Stomach smooth muscle (tissue), 2 donors: ENCODE measurements around the gene CHKB.
A peak's percentile ranks its signal among the peaks of the same experiment; 100 is the strongest.

Experiments used
- H3K27ac ChIP-seq: one replicate; pipeline ENCODE4 v1.7.0; 2013; ENCODE audit warnings: mild to moderate bottlenecking, low read length, inconsistent platforms
- H3K27me3 ChIP-seq, 2 donors: one replicate each; pipeline ENCODE4 v1.7.0; 2013; ENCODE audit warnings: low read length in 2 of 2; ENCODE audit not compliant: insufficient read depth in 2 of 2, control insufficient read depth in 1 of 2
- H3K36me3 ChIP-seq, 2 donors: one replicate each; pipeline ENCODE4 v1.7.0; 2013; ENCODE audit warnings: low read length in 2 of 2; ENCODE audit not compliant: control insufficient read depth in 2 of 2, insufficient read depth in 2 of 2
- H3K4me1 ChIP-seq: one replicate; pipeline ENCODE4 v1.7.0; 2013; ENCODE audit warnings: low read length; ENCODE audit not compliant: control insufficient read depth, insufficient read depth
- H3K4me3 ChIP-seq, 2 donors: one replicate each; pipeline ENCODE4 v1.7.0; 2013; ENCODE audit warnings: low read length in 2 of 2
- H3K9ac ChIP-seq, 2 donors: one replicate each; pipeline ENCODE4 v1.7.0; 2013; ENCODE audit warnings: low read length in 2 of 2, mild to moderate bottlenecking in 1 of 2
- H3K9me3 ChIP-seq, 2 donors: one replicate each; pipeline ENCODE4 v1.7.0; 2013; ENCODE audit warnings: low read length in 2 of 2; ENCODE audit not compliant: control insufficient read depth in 2 of 2
- donor health status: healthy.
- donor health status: Pancreatic carcinoma.

The CHKB gene

DNA sequence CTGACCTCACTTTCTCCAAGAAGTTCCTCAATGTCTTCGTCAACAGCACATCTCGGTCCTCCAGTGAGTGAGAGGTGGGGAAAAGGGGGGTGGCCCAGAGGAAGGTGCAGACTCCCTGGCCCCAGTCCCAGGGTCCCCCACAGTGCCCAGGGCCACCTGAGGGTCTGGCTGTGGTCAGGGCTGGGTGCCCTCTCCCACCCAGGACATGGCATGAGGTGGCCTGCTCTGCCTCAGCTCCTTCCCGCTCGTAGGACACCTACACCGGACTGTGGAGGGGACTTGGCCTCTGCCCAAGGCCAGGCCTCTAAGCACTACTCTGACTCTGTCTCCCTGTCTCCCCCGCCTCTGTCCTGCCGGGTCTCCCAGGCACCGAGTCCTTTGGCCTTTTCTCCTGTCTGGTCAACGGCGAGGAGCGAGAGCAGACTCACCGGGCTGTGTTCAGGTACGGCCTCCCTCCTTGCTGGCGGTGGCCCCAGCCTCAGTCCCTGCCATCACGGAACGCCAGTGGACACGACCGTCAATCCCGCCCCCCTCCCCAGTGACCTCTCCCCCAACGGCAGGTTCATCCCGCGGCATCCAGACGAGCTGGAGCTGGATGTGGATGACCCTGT, 22.5 kb upstream of the CHKB start:
- Histone ChIP-seq H3K4me1 (peaks cover 6% of the 10 kb centered on the region), H3K9ac (no peak overlapping the region), H3K27ac (no peak overlapping the region), H3K27me3 (peaks cover 31 to 51% of the 10 kb centered on the region in 2 donors), H3K9me3 (no peaks in the 10 kb centered on the region), H3K4me3 (no peak overlapping the region), H3K36me3 (no peaks in the 10 kb centered on the region)

DNA sequence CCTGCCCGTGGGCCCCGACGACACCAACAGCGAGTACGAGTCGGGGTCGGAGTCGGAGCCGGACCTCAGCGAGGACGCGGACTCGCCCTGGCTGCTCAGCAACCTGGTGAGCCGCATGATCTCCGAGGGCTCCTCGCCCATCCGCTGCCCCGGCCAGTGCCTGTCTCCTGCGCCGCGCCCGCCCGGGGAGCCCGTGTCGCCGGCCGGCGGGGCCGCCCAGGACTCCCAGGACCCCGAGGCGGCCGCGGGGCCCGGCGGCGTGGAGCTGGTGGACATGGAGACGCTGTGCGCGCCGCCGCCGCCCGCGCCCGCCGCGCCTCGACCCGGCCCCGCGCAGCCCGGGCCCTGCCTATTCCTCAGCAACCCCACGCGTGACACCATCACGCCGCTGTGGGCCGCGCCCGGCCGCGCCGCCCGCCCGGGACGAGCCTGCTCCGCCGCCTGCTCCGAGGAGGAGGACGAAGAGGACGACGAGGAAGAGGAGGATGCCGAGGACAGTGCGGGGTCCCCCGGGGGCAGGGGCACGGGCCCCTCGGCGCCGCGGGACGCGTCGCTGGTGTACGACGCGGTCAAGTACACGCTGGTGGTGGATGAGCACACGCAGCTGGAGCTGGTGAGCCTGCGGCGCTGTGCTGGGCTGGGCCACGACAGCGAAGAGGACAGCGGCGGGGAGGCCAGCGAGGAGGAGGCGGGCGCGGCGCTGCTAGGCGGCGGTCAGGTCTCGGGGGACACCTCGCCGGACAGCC, 21.8 kb upstream of the CHKB start:
- no peaks in the 10 kb centered on the region for H3K9me3 ChIP-seq
- H3K9ac ChIP-seq, result no peak overlapping the region
- H3K4me1 ChIP-seq, result peaks cover 10% of the 10 kb centered on the region
- H3K36me3 ChIP-seq, result no peaks in the 10 kb centered on the region
- no peak overlapping the region for H3K4me3 ChIP-seq
- peaks cover 34 to 53% of the 10 kb centered on the region in 2 donors for H3K27me3 ChIP-seq
- H3K27ac ChIP-seq, result no peak overlapping the region

DNA sequence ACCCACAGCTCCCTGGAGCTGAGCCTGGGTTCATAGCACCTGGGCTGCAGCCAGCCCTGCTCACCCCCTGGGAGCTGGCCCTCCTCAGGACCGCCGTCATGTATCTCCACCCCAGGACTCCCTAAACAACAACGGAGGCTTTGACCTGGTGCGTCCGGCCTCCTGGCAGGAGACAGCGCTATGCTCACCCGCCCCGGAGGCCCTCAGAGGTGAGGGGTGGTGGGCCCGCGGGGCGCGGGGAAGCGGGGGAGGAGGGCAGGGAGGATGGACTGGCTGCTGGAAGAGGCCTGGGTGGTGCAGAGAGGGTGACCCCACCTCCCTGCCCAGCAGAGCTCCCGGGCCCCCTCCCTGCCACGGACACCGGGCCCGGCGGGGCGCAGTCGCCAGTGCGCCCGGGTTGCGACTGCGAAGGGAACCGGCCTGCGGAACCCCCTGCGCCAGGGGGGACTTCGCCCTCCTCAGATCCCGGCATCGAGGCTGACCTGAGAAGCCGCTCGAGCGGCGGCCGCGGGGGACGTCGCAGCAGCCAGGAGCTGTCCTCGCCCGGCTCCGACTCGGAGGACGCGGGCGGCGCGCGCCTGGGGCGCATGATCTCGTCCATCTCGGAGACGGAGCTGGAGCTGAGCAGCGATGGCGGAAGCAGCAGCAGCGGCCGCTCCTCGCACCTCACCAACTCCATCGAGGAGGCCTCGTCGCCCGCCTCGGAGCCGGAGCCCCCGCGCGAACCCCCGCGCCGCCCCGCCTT, 21.0 kb upstream of the CHKB start:
- Histone ChIP-seq H3K36me3 (no peaks in the 10 kb centered on the region), H3K27me3 (peaks cover 35 to 52% of the 10 kb centered on the region in 2 donors), H3K4me3 (no peak overlapping the region), H3K9me3 (no peaks in the 10 kb centered on the region), H3K9ac (no peak overlapping the region), H3K27ac (no peak overlapping the region), H3K4me1 (peaks cover 10% of the 10 kb centered on the region)

DNA sequence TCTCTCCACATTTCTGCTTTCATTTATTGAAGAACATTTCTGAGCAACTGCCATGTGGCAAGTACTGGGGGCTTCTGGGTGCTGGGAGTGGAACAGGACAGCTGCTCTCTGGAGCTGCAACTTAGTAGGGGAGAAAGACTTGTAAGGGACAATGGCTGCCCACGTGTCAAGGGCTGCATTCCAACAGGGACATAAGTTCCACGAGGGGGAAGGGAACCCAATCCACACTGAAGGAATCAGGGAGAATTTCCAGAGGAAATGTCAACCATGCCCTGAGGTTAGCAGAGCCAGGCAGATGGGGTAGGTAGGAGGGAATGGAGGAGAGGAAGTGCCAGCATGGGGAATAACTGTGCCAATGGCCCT, 19.7 kb upstream of the CHKB start:
- Histone ChIP-seq H3K9me3 (no peaks in the 10 kb centered on the region), H3K9ac (no peak overlapping the region), H3K27ac (no peak overlapping the region), H3K4me1 (peaks cover 10% of the 10 kb centered on the region), H3K36me3 (no peaks in the 10 kb centered on the region), H3K27me3 (peaks cover 36 to 58% of the 10 kb centered on the region in 2 donors), H3K4me3 (no peak overlapping the region)

DNA sequence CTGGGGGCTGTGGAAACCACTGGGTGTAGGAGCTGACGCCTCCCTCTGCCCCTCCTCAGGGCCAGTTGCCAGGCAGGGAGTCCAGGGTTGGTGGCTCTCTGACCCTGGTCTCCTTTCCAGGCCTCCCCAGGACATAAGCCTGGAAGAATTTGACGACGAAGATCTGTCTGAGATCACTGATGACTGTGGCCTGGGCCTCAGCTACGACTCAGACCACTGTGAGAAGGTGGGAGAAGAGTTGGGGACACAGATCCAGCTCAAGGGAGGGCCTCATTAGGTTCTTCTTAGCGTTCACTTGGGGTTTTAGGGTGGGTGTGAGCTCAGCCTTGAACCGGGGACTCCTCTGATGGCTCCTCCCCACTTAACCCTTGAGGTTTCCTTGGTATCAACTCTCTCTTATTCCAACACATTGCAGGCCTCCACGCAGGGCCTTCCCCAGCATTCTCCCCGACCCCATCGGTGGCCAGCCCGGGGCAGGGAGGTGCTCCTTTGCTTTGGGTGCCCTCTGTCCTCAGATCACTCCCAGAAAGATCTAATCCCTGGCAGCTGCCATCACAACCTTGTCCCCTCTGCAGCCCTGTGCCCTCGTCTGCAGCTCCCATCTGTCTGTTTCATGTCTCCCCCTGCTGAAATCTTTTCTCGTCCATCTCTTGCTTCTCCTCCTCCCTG, 19.2 kb upstream of the CHKB start:
- H3K27me3 ChIP-seq, result peaks cover 33 to 59% of the 10 kb centered on the region in 2 donors
- no peak overlapping the region for H3K4me3 ChIP-seq
- H3K4me1 ChIP-seq, result peaks cover 10% of the 10 kb centered on the region
- no peak overlapping the region for H3K27ac ChIP-seq
- no peaks in the 10 kb centered on the region for H3K9me3 ChIP-seq
- no peak overlapping the region for H3K9ac ChIP-seq
- H3K36me3 ChIP-seq, result no peaks in the 10 kb centered on the region

DNA sequence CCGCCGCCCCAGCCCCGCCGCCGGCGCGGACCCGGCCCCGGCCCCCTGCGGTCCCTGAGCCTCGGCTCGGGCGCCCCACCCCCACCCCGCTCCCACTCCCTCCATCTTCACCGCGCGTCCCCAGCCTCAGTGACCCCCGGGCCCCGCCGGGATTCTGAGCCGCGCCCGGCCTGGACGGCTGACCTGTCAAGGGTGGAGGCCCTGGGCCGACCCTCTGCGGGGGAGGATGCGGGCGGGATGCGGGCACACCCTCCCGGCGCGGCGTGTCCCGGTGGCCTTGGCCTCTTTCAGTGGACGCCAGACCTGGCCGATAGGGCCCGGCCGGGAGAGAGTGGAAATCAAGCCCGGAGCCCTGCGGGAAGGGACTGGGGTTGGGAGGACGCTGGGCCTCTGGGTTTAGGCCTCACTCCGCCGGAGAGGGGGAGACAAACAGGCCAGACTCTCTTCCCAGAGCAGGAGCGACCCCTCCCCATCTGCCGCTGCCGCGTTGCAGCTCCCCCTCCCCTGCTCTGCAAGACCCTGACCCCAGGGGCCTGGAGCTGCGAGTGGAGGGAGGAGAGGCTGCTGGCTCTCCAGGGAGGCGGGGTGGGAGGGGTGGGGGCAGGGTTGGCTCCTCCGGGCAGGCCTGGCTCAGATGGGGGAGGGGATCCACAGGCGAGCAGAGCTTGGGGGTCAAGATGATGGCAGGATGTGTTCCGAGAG, 18.5 kb upstream of the CHKB start:
- peak overlapping the region in 1 of 2 donors; percentile 22 for H3K4me3 ChIP-seq
- H3K4me1 ChIP-seq, result peaks cover 10% of the 10 kb centered on the region
- H3K27ac ChIP-seq, result no peak overlapping the region
- H3K36me3 ChIP-seq, result no peaks in the 10 kb centered on the region
- peaks cover 33 to 59% of the 10 kb centered on the region in 2 donors for H3K27me3 ChIP-seq
- H3K9me3 ChIP-seq, result no peaks in the 10 kb centered on the region
- H3K9ac ChIP-seq, result no peak overlapping the region

DNA sequence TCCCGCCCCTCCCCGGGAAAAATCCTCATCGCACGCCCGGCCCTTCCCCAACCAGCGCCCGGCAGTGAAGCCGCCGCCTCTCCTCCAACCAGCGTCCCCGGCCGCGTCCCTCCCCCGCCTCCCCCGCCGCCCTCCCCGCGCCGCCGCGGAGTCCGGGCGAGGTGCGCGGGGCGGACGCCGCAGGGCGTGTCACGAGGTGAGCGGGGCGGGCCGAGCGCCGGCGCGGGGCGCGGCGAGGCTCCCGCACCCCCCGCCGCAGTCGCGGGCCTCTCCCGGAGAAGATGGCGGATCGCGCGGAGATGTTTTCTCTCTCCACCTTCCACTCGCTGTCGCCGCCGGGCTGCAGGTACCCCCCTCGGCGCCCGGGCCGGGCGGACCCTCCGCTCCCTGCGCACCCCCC, 17.9 kb upstream of the CHKB start, which contains the start of gene MAPK8IP2:
TSS of gene MAPK8IP2 (plus strand) at position 256 of the 400 bp plus-strand sequence. CDS start at position 282, 26 bp downstream.
- Histone ChIP-seq H3K4me1 (peaks cover 10% of the 10 kb centered on the region), H3K9me3 (no peaks in the 10 kb centered on the region), H3K36me3 (no peaks in the 10 kb centered on the region), H3K4me3 (peak within 1 kb of the TSS in 1 of 2 donors; percentile 29), H3K27ac (no peak within 1 kb of the TSS), H3K9ac (no peak within 1 kb of the TSS), H3K27me3 (peaks cover 33 to 57% of the 10 kb centered on the region in 2 donors)

DNA sequence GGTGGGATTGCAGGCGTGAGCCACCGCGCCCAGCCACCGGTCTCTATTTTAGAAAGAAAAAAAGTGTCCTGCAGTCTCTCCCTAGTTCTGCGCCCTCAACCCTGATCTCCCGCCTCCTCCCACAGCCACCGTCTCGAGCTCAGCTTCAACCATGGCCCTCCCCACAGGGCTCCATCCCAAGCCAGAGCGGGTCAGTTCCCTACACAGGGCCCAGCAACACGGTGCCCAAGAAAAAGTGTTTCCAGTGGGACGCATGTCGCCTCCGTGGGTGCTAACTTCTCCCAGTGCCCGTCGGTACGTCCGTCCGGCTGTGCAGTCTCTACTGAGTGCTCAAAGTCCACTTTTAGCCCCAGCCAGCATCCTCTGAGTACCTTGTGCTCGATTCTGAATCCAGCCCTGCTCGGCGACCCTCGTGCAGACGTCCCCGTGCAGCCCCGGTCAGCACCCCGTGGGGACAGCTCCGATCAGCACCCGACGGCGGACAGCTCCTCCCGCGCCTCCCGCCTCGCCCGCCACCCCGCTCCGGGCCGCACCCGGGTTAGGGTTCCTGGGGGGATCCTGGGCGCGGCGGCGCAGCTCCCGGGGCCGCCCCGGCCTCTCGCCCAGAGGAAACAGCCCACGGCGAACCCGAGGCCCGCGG, 17.3 kb upstream of the CHKB start:
- Histone ChIP-seq H3K36me3 (no peaks in the 10 kb centered on the region), H3K27ac (no peak overlapping the region), H3K9me3 (no peaks in the 10 kb centered on the region), H3K9ac (no peak overlapping the region), H3K4me1 (peaks cover 10% of the 10 kb centered on the region), H3K27me3 (peaks cover 30 to 51% of the 10 kb centered on the region in 2 donors), H3K4me3 (peak overlapping the region in 1 of 2 donors; percentile 29)

DNA sequence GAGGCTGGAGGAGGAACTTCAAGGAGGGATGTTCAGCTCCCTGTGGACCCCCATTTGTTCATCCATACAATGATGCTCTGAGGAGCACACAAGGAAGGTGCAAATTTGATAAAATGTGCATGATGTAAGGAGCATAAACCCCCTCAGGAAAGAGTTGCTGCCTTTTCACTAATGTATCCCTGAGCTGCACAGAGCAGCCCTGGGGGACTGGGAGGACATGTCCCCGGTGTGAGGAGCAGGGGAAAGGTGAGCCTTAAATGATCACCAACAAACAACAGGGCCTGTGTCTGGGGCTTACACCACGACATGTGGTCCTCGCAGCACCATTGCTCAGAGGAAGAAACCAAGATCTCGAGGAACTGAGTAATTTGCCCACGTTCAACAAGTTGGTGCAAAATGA, 14.4 kb upstream of the CHKB start:
- no peaks in the 10 kb centered on the region for H3K36me3 ChIP-seq

More for the DNA sequence above, 14.4 kb upstream of the CHKB start:
- no peak overlapping the region for H3K4me3 ChIP-seq
- H3K9ac ChIP-seq, result no peak overlapping the region
- peaks cover 10% of the 10 kb centered on the region for H3K4me1 ChIP-seq
- H3K27me3 ChIP-seq, result peaks cover 18 to 25% of the 10 kb centered on the region in 2 donors
- H3K27ac ChIP-seq, result no peak overlapping the region
- H3K9me3 ChIP-seq, result no peaks in the 10 kb centered on the region
